CD8-positive, alpha-beta memory T cell (primary cell): ENCODE results near the gene IDNK. TPM values are rescaled to one million over a fixed set of nuclear protein-coding genes. Genes with fewer than 3 reads are reported as not detected.

Source experiments
- CTCF ChIA-PET: fragments of 350-600 bp; sonication (Branson Sonifier 250); formaldehyde crosslinking; loops from one replicate; lab custom pipeline; 2021; ENCODE audit warnings: antibody characterized with exemption; lab: Charles Lee
- POLR2A ChIA-PET: fragments of 350-600 bp; sonication (Branson Sonifier 250); formaldehyde crosslinking; loops from one replicate; lab custom pipeline; 2021; ENCODE audit warnings: antibody characterized with exemption; lab: Charles Lee
- DNase-seq, 5 donors: peaks; one replicate each; pipeline versions ENCODE4 v3.0.0 to v3.0.0-alpha.2; 2020 to 2022; ENCODE audit warnings: mixed read lengths in 1 of 5
- H3K27ac ChIP-seq: one replicate; pipeline ENCODE4 v1.7.0; 2013; ENCODE audit warnings: low read depth, mild to moderate bottlenecking, low read length, moderate library complexity
- H3K27me3 ChIP-seq: 2 replicates; pipeline ENCODE4 v1.7.0; 2013; ENCODE audit warnings: low read length, mild to moderate bottlenecking; ENCODE audit not compliant: insufficient read depth, poor library complexity, severe bottlenecking
- H3K36me3 ChIP-seq: 2 replicates; pipeline ENCODE4 v1.7.0; 2013; ENCODE audit warnings: mild to moderate bottlenecking, low read length, moderate library complexity; ENCODE audit not compliant: insufficient read depth
- H3K4me1 ChIP-seq: 2 replicates; pipeline ENCODE4 v1.7.0; 2013; ENCODE audit warnings: mild to moderate bottlenecking, low read length, moderate library complexity; ENCODE audit not compliant: insufficient read depth
- H3K4me3 ChIP-seq: 2 replicates; pipeline ENCODE4 v1.7.0; 2013; ENCODE audit warnings: mild to moderate bottlenecking, low read length
- H3K9me3 ChIP-seq: 2 replicates; pipeline ENCODE4 v1.7.0; 2013; ENCODE audit warnings: mild to moderate bottlenecking, low read length
- H3K27ac Mint-ChIP-seq, 8 donors: one replicate each; pipeline ENCODE4 v1.8.0; 2020 to 2021; ENCODE audit warnings: mixed read lengths in 8 of 8, mild to moderate bottlenecking in 6 of 8, inconsistent platforms in 3 of 8, moderate library complexity in 3 of 8
- H3K27me3 Mint-ChIP-seq, 2 donors: one replicate each; pipeline ENCODE4 v1.8.0; 2020 to 2021; ENCODE audit warnings: mixed read lengths in 2 of 2, mild to moderate bottlenecking in 1 of 2, moderate library complexity in 1 of 2
- H3K36me3 Mint-ChIP-seq, 3 donors: one replicate each; pipeline ENCODE4 v1.8.0; 2020 to 2021; ENCODE audit warnings: mixed read lengths in 3 of 3, inconsistent platforms in 1 of 3, mild to moderate bottlenecking in 1 of 3
- H3K4me1 Mint-ChIP-seq, 3 donors: one replicate each; pipeline ENCODE4 v1.8.0; 2020 to 2021; ENCODE audit warnings: mixed read lengths in 3 of 3, inconsistent platforms in 1 of 3, mild to moderate bottlenecking in 1 of 3
- H3K4me3 Mint-ChIP-seq, 7 donors: one replicate each; pipeline ENCODE4 v1.8.0; 2020 to 2021; ENCODE audit warnings: mixed read lengths in 7 of 7, mild to moderate bottlenecking in 6 of 7, moderate library complexity in 4 of 7, inconsistent platforms in 2 of 7
- H3K9me3 Mint-ChIP-seq, 5 donors: one replicate each; pipeline ENCODE4 v1.8.0; 2020 to 2022; ENCODE audit warnings: mixed read lengths in 5 of 5, mild to moderate bottlenecking in 3 of 5, moderate library complexity in 2 of 5, inconsistent platforms in 1 of 5
- polyA plus RNA-seq: library from polyadenylated mRNA; unstranded; fragments of 300-500 nt; fragmentation: Illumina TruSeq; gene quantifications from one replicate; pipeline ENCODE4 v1.2.3, GENCODE V29; 2021
- total RNA-seq, 2 experiments: library from RNA; stranded (reverse); gene quantifications; one replicate each; pipeline ENCODE4 v1.2.3, GENCODE V29; 2021

The IDNK gene
- total and polyA plus RNA-seq, 3 experiments from 2014 or later: 5.9 to 16.9 (median 6.3) TPM

DNA sequence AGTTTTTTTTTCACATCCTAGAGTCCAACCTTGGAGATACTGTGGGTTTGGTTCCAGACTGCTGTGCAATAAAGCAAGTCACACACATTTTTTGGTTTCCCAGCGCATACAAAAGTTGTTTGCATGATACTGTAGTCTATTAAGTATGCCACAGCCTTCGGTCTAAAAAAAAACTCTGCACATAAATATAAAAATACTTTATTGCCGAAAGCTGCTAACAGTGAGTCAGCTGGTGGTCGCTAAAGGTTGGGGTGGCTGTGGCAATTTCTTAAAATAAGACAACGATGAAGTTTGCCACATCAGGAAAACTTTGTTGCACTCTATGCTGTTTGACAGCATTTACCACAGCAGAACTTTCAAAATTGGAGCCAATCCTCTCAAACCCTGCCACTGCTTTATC, 47.4 kb downstream of the IDNK start:
- ChIA-PET CTCF (interaction anchor here (0.7 kb wide), 1 partner anchor 38 kb away, joined by 3 read pairs; the partner anchor contains the start of gene UBQLN1), POLR2A (no interaction called here)
- H3K4me1 Mint-ChIP-seq: peaks cover 10 to 31% (median 24%) of the 10 kb centered on the region in 3 donors
- no peak overlapping the region for H3K4me3 ChIP-seq
- H3K27me3 ChIP-seq: no peaks in the 10 kb centered on the region
- DNase-seq: no peak
- peaks cover 41% of the 10 kb centered on the region for H3K36me3 ChIP-seq
- no peaks in the 10 kb centered on the region for H3K27me3 Mint-ChIP-seq
- H3K9me3 ChIP-seq: no peaks in the 10 kb centered on the region
- peaks cover 0 to 91% (median 19%) of the 10 kb centered on the region in 3 donors for H3K36me3 Mint-ChIP-seq
- no peak overlapping the region for H3K27ac ChIP-seq
- no peaks in the 10 kb centered on the region for H3K9me3 Mint-ChIP-seq
- H3K27ac Mint-ChIP-seq: peak overlapping the region in 3 of 8 donors; percentile 34 to 41 (median 41)
- H3K4me1 ChIP-seq: no peaks in the 10 kb centered on the region
- no peak overlapping the region for H3K4me3 Mint-ChIP-seq

DNA sequence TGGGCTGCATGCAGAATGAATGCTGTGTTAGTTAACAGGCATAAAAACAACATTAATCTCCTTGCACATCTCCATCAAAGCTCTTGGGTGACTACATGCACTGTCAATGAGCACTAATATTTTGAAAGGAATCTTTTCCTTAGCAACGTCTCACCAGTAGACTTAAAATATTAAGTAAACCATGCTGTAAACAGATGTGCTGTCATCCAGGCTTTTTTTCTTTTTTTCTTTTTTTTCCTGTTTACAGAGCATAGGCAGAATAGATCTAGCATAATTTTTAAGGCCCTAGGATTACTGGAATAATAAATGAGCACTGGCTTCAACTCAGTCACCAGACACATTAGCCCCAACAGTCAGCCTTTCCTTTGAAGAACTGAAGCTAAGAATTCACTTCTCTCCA, 48.5 kb downstream of the IDNK start:
- H3K36me3 ChIP-seq: peaks cover 41% of the 10 kb centered on the region
- H3K9me3 ChIP-seq: no peaks in the 10 kb centered on the region
- Mint-ChIP-seq H3K27me3 (no peaks in the 10 kb centered on the region), H3K36me3 (peaks cover 0 to 88% (median 15%) of the 10 kb centered on the region in 3 donors), H3K9me3 (no peaks in the 10 kb centered on the region), H3K4me3 (no peak overlapping the region), H3K4me1 (peaks cover 9 to 30% (median 17%) of the 10 kb centered on the region in 3 donors), H3K27ac (peak overlapping the region in 3 of 8 donors; percentile 17 to 25 (median 21))
- H3K27me3 ChIP-seq: no peaks in the 10 kb centered on the region
- H3K4me3 ChIP-seq: no peak overlapping the region
- ChIA-PET POLR2A (no interaction called here), CTCF (no interaction called here)
- H3K27ac ChIP-seq: no peak overlapping the region
- H3K4me1 ChIP-seq: no peaks in the 10 kb centered on the region
- no peak for DNase-seq

DNA sequence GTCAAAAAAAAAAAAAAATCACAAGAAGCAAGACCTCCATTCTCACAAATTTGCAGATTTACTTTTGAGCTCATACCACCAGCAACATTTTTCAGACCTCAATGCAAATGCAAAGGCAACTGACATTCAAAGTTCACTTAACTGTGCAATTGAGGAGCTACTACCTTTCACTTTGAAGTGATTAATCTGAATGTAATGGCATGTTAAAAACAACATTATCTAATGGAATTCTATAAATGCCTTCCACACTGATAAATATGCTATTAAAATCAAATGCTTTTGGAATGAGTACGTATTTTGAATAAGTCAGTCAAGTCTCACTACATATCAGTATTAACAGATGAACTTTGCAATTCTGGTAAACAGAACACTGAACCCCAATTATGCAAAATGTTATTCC, 52.5 kb downstream of the IDNK start:
- CTCF ChIA-PET: no interaction called here
- Mint-ChIP-seq H3K4me3 (no peak overlapping the region), H3K27ac (peak overlapping the region in 2 of 8 donors; percentile 10 to 47)

DNA sequence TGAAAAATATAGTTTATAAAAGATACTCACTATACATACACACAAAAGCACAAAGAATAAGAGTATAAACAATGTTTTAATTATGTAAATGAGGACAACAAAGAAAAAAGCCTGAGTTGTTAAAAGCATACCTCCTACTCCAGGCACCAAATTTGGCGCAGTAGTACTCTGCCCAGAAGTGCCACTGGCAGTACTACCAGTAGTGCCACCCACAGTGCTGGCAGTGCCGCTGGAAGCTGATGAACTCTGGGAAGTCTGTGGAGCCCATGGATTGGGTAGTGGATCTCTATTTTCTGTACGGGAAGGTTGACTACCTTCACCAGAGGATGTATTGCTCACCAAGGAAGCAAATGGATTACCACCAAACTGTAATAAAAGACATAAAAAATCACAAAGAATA, 54.7 kb downstream of the IDNK start:
- ChIA-PET POLR2A (interaction anchor here (1.0 kb wide), 1 partner anchor 30 kb away, joined by 7 read pairs; the partner anchor contains the start of gene UBQLN1), CTCF (interaction anchor here (1.4 kb wide), 1 partner anchor 13 kb away, joined by 3 read pairs; no protein-coding TSS in a partner anchor)
- Mint-ChIP-seq H3K27me3 (peaks cover 0 to 1% of the 10 kb centered on the region in 2 donors), H3K36me3 (peaks cover 5 to 87% (median 19%) of the 10 kb centered on the region in 3 donors), H3K4me3 (no peak overlapping the region), H3K27ac (no peak overlapping the region), H3K9me3 (no peaks in the 10 kb centered on the region), H3K4me1 (peaks cover 24 to 37% (median 31%) of the 10 kb centered on the region in 3 donors)
- Histone ChIP-seq H3K27ac (no peak overlapping the region), H3K9me3 (no peaks in the 10 kb centered on the region), H3K36me3 (peaks cover 39% of the 10 kb centered on the region), H3K4me3 (no peak overlapping the region), H3K27me3 (no peaks in the 10 kb centered on the region), H3K4me1 (no peaks in the 10 kb centered on the region)
- DNase-seq: no peak

More for the DNA sequence above, 52.5 kb downstream of the IDNK start:
- Mint-ChIP-seq H3K9me3 (no peaks in the 10 kb centered on the region), H3K27me3 (peaks cover 0 to 1% of the 10 kb centered on the region in 2 donors), H3K4me1 (peaks cover 15 to 29% (median 27%) of the 10 kb centered on the region in 3 donors), H3K36me3 (peaks cover 5 to 89% (median 25%) of the 10 kb centered on the region in 3 donors)
- no peak for DNase-seq
- Histone ChIP-seq H3K9me3 (no peaks in the 10 kb centered on the region), H3K27ac (no peak overlapping the region), H3K4me3 (no peak overlapping the region), H3K4me1 (no peaks in the 10 kb centered on the region), H3K36me3 (peaks cover 38% of the 10 kb centered on the region), H3K27me3 (no peaks in the 10 kb centered on the region)
- POLR2A ChIA-PET: no interaction called here

DNA sequence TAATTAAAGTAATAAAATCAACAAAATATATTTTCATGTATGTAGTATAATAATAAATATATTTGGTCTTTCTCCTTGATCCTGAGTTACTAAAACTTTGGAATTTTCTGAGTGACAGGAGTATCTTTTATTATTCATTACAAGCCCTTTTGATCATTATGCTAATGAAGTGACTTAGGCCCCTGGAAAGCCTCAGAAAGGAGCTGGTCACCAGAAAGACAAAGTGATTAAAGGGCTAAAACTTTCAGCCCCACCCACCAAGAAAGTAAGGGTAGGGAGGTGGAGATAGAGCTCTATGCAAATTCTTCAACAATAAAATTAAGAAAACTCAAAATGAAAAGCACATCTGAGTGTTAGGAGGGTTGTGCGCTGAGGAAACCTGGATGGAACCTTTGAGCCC, 57.3 kb downstream of the IDNK start:
- no peaks in the 10 kb centered on the region for H3K4me1 ChIP-seq
- Mint-ChIP-seq H3K4me3 (no peak overlapping the region), H3K27me3 (peaks cover 0 to 1% of the 10 kb centered on the region in 2 donors), H3K9me3 (no peaks in the 10 kb centered on the region), H3K4me1 (peaks cover 29 to 37% (median 36%) of the 10 kb centered on the region in 3 donors), H3K36me3 (peaks cover 5 to 79% (median 16%) of the 10 kb centered on the region in 3 donors), H3K27ac (peak overlapping the region in 2 of 8 donors; percentile 29 to 67)
- POLR2A ChIA-PET: interaction anchor here (1.1 kb wide), 1 partner anchor 27 kb away, joined by 3 read pairs; no protein-coding TSS in a partner anchor
- no peak for DNase-seq
- no peak overlapping the region for H3K27ac ChIP-seq
- H3K4me3 ChIP-seq: no peak overlapping the region
- peaks cover 29% of the 10 kb centered on the region for H3K36me3 ChIP-seq
- CTCF ChIA-PET: interaction anchor here (0.7 to 1.7 kb wide), 3 partner anchors 11 to 18 kb away, joined by 3 to 4 read pairs (median 3); no protein-coding TSS in a partner anchor
- H3K27me3 ChIP-seq: no peaks in the 10 kb centered on the region
- H3K9me3 ChIP-seq: no peaks in the 10 kb centered on the region

DNA sequence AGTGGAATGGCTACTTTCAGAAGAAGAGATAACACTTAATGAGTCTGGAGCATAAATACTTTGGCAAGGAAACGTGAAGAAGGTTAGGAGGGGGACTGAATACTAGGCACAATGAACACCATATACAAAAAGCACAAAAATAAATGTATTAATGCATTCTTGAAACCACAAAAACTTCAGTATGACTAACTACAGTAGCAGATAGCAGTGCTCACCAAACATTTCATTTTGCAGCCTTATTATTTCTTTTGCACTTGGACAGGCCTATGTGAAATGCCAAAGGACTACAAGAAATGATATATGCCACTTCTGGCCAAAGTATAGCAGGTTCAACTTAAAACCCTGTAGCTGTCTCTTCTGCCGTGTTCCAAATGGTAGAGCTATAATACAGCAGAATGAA, 58.5 kb downstream of the IDNK start:
- Mint-ChIP-seq H3K27me3 (peaks cover 0 to 1% of the 10 kb centered on the region in 2 donors), H3K9me3 (no peaks in the 10 kb centered on the region), H3K27ac (no peak overlapping the region), H3K4me3 (no peak overlapping the region), H3K4me1 (peaks cover 32 to 46% (median 41%) of the 10 kb centered on the region in 3 donors), H3K36me3 (peaks cover 5 to 71% (median 16%) of the 10 kb centered on the region in 3 donors)
- POLR2A ChIA-PET: interaction anchor here (1.1 kb wide), 1 partner anchor 25 kb away, joined by 3 read pairs; no protein-coding TSS in a partner anchor
- DNase-seq: no peak
- Histone ChIP-seq H3K4me1 (peaks cover 8% of the 10 kb centered on the region), H3K4me3 (no peak overlapping the region), H3K27ac (no peak overlapping the region), H3K27me3 (no peaks in the 10 kb centered on the region), H3K9me3 (no peaks in the 10 kb centered on the region), H3K36me3 (peaks cover 26% of the 10 kb centered on the region)
- CTCF ChIA-PET: no interaction called here

DNA sequence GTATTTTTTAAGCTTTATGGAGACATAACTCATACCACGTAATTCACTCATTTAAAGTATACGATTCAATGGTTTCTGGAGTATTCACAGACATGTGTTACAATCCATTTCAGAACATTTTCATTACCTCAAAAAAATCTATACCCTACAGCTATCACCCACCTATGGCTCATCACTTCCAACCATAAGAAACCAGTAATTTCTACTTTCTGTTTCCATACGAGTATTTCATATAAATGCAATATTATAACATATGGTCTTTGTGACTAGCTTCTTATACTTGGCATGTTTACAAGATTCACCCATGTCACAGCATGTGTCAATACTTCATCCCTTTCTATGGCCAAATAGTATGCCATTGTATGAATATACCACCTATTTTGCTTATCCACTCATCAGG, 66.0 kb downstream of the IDNK start:
- DNase-seq: no peak
- Mint-ChIP-seq H3K27ac (peak overlapping the region in 4 of 8 donors; percentile 26 to 38 (median 26)), H3K36me3 (peaks cover 0 to 13% (median 3%) of the 10 kb centered on the region in 3 donors), H3K27me3 (no peaks in the 10 kb centered on the region), H3K4me1 (peaks cover 73 to 88% (median 85%) of the 10 kb centered on the region in 3 donors), H3K4me3 (peak overlapping the region in 4 of 7 donors; percentile 24 to 55 (median 42)), H3K9me3 (no peaks in the 10 kb centered on the region)
- Histone ChIP-seq H3K4me1 (peaks cover 66% of the 10 kb centered on the region), H3K9me3 (no peaks in the 10 kb centered on the region), H3K36me3 (no peaks in the 10 kb centered on the region), H3K4me3 (no peak overlapping the region), H3K27me3 (no peaks in the 10 kb centered on the region), H3K27ac (no peak overlapping the region)
- CTCF ChIA-PET: interaction anchor here (0.9 to 1.7 kb wide), 2 partner anchors 9 to 19 kb away, joined by 3 to 6 read pairs; partner anchors contain the start of gene UBQLN1
- POLR2A ChIA-PET: no interaction called here

DNA sequence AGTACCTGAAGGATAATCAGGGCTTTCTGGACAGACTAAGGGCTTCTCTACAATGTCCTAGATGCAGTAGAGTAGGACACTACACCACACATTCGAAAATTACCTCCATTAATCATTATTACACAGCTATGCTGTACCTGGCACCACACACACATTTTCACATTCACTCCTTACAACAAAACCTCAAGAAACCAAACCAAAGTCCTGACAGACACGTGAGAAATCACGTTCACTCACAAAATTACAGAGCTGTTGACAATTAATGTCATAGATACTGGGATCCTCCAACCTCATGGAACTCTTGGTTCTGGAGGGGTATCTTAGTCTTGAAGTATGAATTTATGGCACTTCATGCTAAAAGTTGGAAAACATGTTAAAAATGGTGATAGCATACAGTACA, 68.5 kb downstream of the IDNK start:
- peaks cover 68% of the 10 kb centered on the region for H3K4me1 ChIP-seq
- peaks cover 0 to 9% (median 2%) of the 10 kb centered on the region in 3 donors for H3K36me3 Mint-ChIP-seq
- peak overlapping the region in 3 of 8 donors; percentile 2 to 49 (median 11) for H3K27ac Mint-ChIP-seq
- no peaks in the 10 kb centered on the region for H3K27me3 ChIP-seq
- H3K4me1 Mint-ChIP-seq: peaks cover 78 to 91% (median 87%) of the 10 kb centered on the region in 3 donors
- no peak for DNase-seq
- peak overlapping the region in 5 of 7 donors; percentile 1 to 43 (median 6) for H3K4me3 Mint-ChIP-seq
- no peaks in the 10 kb centered on the region for H3K9me3 Mint-ChIP-seq
- no peaks in the 10 kb centered on the region for H3K27me3 Mint-ChIP-seq
- POLR2A ChIA-PET: interaction anchor here (1.0 kb wide), 1 partner anchor 15 kb away, joined by 4 read pairs; no protein-coding TSS in a partner anchor
- no peak overlapping the region for H3K4me3 ChIP-seq
- H3K27ac ChIP-seq: no peak overlapping the region
- H3K9me3 ChIP-seq: no peaks in the 10 kb centered on the region
- CTCF ChIA-PET: interaction anchor here (1.4 kb wide), 1 partner anchor 11 kb away, joined by 3 read pairs; no protein-coding TSS in a partner anchor
- no peaks in the 10 kb centered on the region for H3K36me3 ChIP-seq
